Measurements from ENCODE around the gene PDE3B.
"Not testable (repeated sequence)": the region's sequence is repeated elsewhere in the genome, so short reads cannot be mapped to it uniquely, and the experiment has no call there.

Gene PDE3B

GRCh38 chr11:14678350-14678749 lies 34.7 kb downstream of the PDE3B start:
- no peak for DNase-seq

- DNase-seq = no peak
Observed at GRCh38 chr11:14679662-14680061, 36.1 kb downstream of the PDE3B start.

GRCh38 chr11:14684234-14684915 lies 40.8 kb downstream of the PDE3B start:
- DNase-seq = not testable (repeated sequence)

- DNase-seq = no peak
Observed at GRCh38 chr11:14687456-14687855, 43.9 kb downstream of the PDE3B start.

- no peak for DNase-seq
Observed at GRCh38 chr11:14687943-14688627, 44.5 kb downstream of the PDE3B start.

- DNase-seq = not testable (repeated sequence)
Observed at GRCh38 chr11:14695656-14696055, 52.1 kb downstream of the PDE3B start.

GRCh38 chr11:14698771-14699170 lies 55.2 kb downstream of the PDE3B start:
- DNase-seq = no peak

GRCh38 chr11:14700593-14700992 lies 57.0 kb downstream of the PDE3B start:
- no peak for DNase-seq

GRCh38 chr11:14702760-14703159 lies 59.2 kb downstream of the PDE3B start:
- DNase-seq = no peak

GRCh38 chr11:14703731-14704130 lies 60.1 kb downstream of the PDE3B start:
- no peak for DNase-seq

GRCh38 chr11:14705067-14705466 lies 61.5 kb downstream of the PDE3B start:
- DNase-seq = no peak

- DNase-seq = no peak
Observed at GRCh38 chr11:14713496-14714244, 70.1 kb downstream of the PDE3B start.

GRCh38 chr11:14715669-14716068 lies 72.1 kb downstream of the PDE3B start:
- DNase-seq = not testable (repeated sequence)

- no peak for DNase-seq
Observed at GRCh38 chr11:14722496-14722895, 78.9 kb downstream of the PDE3B start.

- DNase-seq = no peak
Observed at GRCh38 chr11:14725150-14725549, 81.5 kb downstream of the PDE3B start.

GRCh38 chr11:14727215-14727614 lies 83.6 kb downstream of the PDE3B start:
- DNase-seq = no peak

GRCh38 chr11:14727746-14728145 lies 84.1 kb downstream of the PDE3B start:
- no peak for DNase-seq

- DNase-seq = not testable (repeated sequence)
Observed at GRCh38 chr11:14740539-14740938, 96.9 kb downstream of the PDE3B start.

- DNase-seq = no peak
Observed at GRCh38 chr11:14741195-14741594, 97.6 kb downstream of the PDE3B start.

GRCh38 chr11:14742849-14743559 lies 99.4 kb downstream of the PDE3B start:
- no peak for DNase-seq

- DNase-seq = not testable (repeated sequence)
Observed at GRCh38 chr11:14743667-14744066, 100.1 kb downstream of the PDE3B start.

- no peak for DNase-seq
Observed at GRCh38 chr11:14746857-14747395, 103.3 kb downstream of the PDE3B start.

GRCh38 chr11:14748090-14748489 lies 104.5 kb downstream of the PDE3B start:
- peak; percentile 18 for DNase-seq
